DOHH2 (cell line): Measurements from ENCODE around the gene BNIP5.

ENCODE experiments used
- H3F3A ChIP-seq: fragments of 200-600 bp; sonication (generic), shearing (Covaris generic); 2 replicates; pipeline ENCODE4 v1.6.0; 2016; ENCODE audit warnings: antibody characterized with exemption, mild to moderate bottlenecking; ENCODE audit not compliant: control insufficient read depth, insufficient read depth
- H3K27ac ChIP-seq: fragments of 200-600 bp; sonication (generic); 2 replicates; pipeline ENCODE4 v1.5.1; 2014; ENCODE audit warnings: low read depth, mild to moderate bottlenecking, low read length, moderate library complexity
- H3K27me3 ChIP-seq: fragments of 200-600 bp; sonication (generic); 2 replicates; pipeline ENCODE4 v1.6.1; 2014; ENCODE audit warnings: mild to moderate bottlenecking, low read length, mixed read lengths; ENCODE audit not compliant: control insufficient read depth
- H3K36me3 ChIP-seq: fragments of 200-600 bp; sonication (generic); 2 replicates; pipeline ENCODE4 v1.6.1; 2014; ENCODE audit warnings: mild to moderate bottlenecking, low read length, moderate library complexity, mixed read lengths; ENCODE audit not compliant: control insufficient read depth
- H3K4me1 ChIP-seq: fragments of 200-600 bp; sonication (generic); 2 replicates; pipeline ENCODE4 v1.6.1; 2014; ENCODE audit warnings: mild to moderate bottlenecking, low read length, mixed read lengths; ENCODE audit not compliant: control insufficient read depth
- H3K4me2 ChIP-seq: fragments of 200-600 bp; sonication (generic); 2 replicates; pipeline ENCODE4 v1.6.0; 2014; ENCODE audit warnings: mild to moderate bottlenecking, low read length, moderate library complexity
- H3K4me3 ChIP-seq: fragments of 200-600 bp; sonication (generic); 2 replicates; pipeline ENCODE4 v1.5.1; 2014; ENCODE audit warnings: mild to moderate bottlenecking, low read length, mixed read lengths
- H3K79me2 ChIP-seq: fragments of 200-600 bp; sonication (generic); 2 replicates; pipeline ENCODE4 v1.6.1; 2014; ENCODE audit warnings: mild to moderate bottlenecking, low read length, mixed read lengths; ENCODE audit not compliant: control insufficient read depth
- H3K9me2 ChIP-seq: fragments of 200-600 bp; sonication (generic); replicated peaks from 2 replicates; pipeline ENCODE4 v1.6.1; 2014; ENCODE audit warnings: mild to moderate bottlenecking, low read length, mixed read lengths; ENCODE audit not compliant: control insufficient read depth
- H3K9me3 ChIP-seq: fragments of 200-600 bp; sonication (generic); 2 replicates; pipeline ENCODE4 v1.6.1; 2014; ENCODE audit warnings: antibody characterized with exemption, low read length, mixed read lengths; ENCODE audit not compliant: control insufficient read depth, insufficient read depth
- H4K20me1 ChIP-seq: fragments of 200-600 bp; sonication (generic); 2 replicates; pipeline ENCODE4 v1.6.0; 2014; ENCODE audit warnings: low read depth, mild to moderate bottlenecking, antibody characterized with exemption, low read length, moderate library complexity; ENCODE audit not compliant: control insufficient read depth, insufficient read depth
- EZH2phosphoT487 ChIP-seq: fragments of 200-600 bp; sonication (generic); IDR thresholded peaks from 2 replicates; pipeline ENCODE4 v1.6.1; 2017; ENCODE audit warnings: borderline replicate concordance, mild to moderate bottlenecking, antibody characterized with exemption, low read length, moderate library complexity, mixed read lengths
- TF ChIP-seq, protein P1 (sequence below): fragments of 200-600 bp; sonication (generic); IDR thresholded peaks from one replicate; pipeline ENCODE4 v1.5.1; 2014; ENCODE audit warnings: antibody characterized with exemption, mild to moderate bottlenecking, low read depth, low read length; ENCODE audit not compliant: poor library complexity, severe bottlenecking

Gene BNIP5

GRCh38 chr6:36285797-36286196, 50.9 kb downstream of the BNIP5 start:
- Histone ChIP-seq H3K4me3 (no peak overlapping the region), H3K27ac (no peak overlapping the region), H3K4me2 (no peak overlapping the region), H3F3A (no peaks in the 10 kb centered on the region), H4K20me1 (no peaks in the 10 kb centered on the region), H3K27me3 (peaks cover 32% of the 10 kb centered on the region), H3K9me3 (no peaks in the 10 kb centered on the region), H3K36me3 (no peaks in the 10 kb centered on the region), H3K79me2 (no peaks in the 10 kb centered on the region), H3K9me2 (no peaks in the 10 kb centered on the region), H3K4me1 (no peaks in the 10 kb centered on the region)
- TF ChIP-seq, protein P1, sequence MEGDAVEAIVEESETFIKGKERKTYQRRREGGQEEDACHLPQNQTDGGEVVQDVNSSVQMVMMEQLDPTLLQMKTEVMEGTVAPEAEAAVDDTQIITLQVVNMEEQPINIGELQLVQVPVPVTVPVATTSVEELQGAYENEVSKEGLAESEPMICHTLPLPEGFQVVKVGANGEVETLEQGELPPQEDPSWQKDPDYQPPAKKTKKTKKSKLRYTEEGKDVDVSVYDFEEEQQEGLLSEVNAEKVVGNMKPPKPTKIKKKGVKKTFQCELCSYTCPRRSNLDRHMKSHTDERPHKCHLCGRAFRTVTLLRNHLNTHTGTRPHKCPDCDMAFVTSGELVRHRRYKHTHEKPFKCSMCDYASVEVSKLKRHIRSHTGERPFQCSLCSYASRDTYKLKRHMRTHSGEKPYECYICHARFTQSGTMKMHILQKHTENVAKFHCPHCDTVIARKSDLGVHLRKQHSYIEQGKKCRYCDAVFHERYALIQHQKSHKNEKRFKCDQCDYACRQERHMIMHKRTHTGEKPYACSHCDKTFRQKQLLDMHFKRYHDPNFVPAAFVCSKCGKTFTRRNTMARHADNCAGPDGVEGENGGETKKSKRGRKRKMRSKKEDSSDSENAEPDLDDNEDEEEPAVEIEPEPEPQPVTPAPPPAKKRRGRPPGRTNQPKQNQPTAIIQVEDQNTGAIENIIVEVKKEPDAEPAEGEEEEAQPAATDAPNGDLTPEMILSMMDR = no peak
- TF ChIP-seq EZH2phosphoT487 = no peak

- Histone ChIP-seq H3K4me2 (no peak overlapping the region), H3K27me3 (peaks cover 32% of the 10 kb centered on the region)
- no peak for TF ChIP-seq EZH2phosphoT487
- TF ChIP-seq, protein P1 = no peak
These were observed 51.5 kb downstream of the BNIP5 start for GRCh38 chr6:36285187-36285671.

DNA sequence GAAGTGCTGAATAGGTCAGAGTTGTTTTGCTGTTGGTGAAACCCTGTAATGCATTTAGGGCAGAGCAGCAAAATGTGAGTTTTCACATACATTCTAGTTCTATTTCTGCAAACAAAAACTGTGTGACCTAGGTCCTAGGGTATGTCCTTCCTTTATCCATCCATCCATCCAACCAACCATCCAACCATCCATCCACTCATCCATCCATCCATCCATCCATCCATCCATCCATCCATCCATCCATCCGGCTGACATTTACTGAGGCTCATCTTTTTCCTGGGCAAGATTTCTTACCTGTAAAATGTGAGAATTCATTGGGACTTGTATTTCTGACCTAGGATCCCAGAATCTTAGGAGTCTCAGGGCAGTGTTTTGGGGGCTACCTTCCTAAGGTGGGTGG, 52.3 kb downstream of the BNIP5 start:
- H3K27ac ChIP-seq = no peak overlapping the region
- H3K4me3 ChIP-seq = no peak overlapping the region
- no peak overlapping the region for H3K4me2 ChIP-seq
- no peaks in the 10 kb centered on the region for H3K4me1 ChIP-seq
- H3K79me2 ChIP-seq = no peaks in the 10 kb centered on the region
- H3K27me3 ChIP-seq = peaks cover 34% of the 10 kb centered on the region
- H3F3A ChIP-seq = no peaks in the 10 kb centered on the region
- TF ChIP-seq EZH2phosphoT487 = no peak
- TF ChIP-seq, protein P1 = no peak
- H3K9me3 ChIP-seq = no peaks in the 10 kb centered on the region
- H4K20me1 ChIP-seq = no peaks in the 10 kb centered on the region
- H3K9me2 ChIP-seq = no peaks in the 10 kb centered on the region
- H3K36me3 ChIP-seq = no peaks in the 10 kb centered on the region

More at GRCh38 chr6:36285187-36285671, 51.5 kb downstream of the BNIP5 start:
- Histone ChIP-seq H3K9me2 (no peaks in the 10 kb centered on the region), H3K36me3 (no peaks in the 10 kb centered on the region), H3K4me3 (no peak overlapping the region), H3K79me2 (no peaks in the 10 kb centered on the region), H3F3A (no peaks in the 10 kb centered on the region), H3K9me3 (no peaks in the 10 kb centered on the region), H3K27ac (no peak overlapping the region), H3K4me1 (no peaks in the 10 kb centered on the region), H4K20me1 (no peaks in the 10 kb centered on the region)

GRCh38 chr6:36283608-36284007, 53.1 kb downstream of the BNIP5 start:
- H3K79me2 ChIP-seq = no peaks in the 10 kb centered on the region
- no peak overlapping the region for H3K27ac ChIP-seq
- TF ChIP-seq, protein P1 = no peak
- no peak for TF ChIP-seq EZH2phosphoT487
- no peak overlapping the region for H3K4me3 ChIP-seq
- H3F3A ChIP-seq = no peaks in the 10 kb centered on the region
- no peaks in the 10 kb centered on the region for H3K4me1 ChIP-seq
- H3K4me2 ChIP-seq = no peak overlapping the region
- no peaks in the 10 kb centered on the region for H3K36me3 ChIP-seq
- H3K9me3 ChIP-seq = no peaks in the 10 kb centered on the region
- H4K20me1 ChIP-seq = no peaks in the 10 kb centered on the region
- H3K27me3 ChIP-seq = peaks cover 39% of the 10 kb centered on the region
- no peaks in the 10 kb centered on the region for H3K9me2 ChIP-seq
